CD4-positive, alpha-beta T cell treated with Interleukin-15 for 4 hours (primary cell): Measurements from ENCODE around the gene ZC3H12C.

Experiments
- DNase-seq: peaks from one replicate; pipeline ENCODE4 v3.0.0-alpha.2; 2020; ENCODE audit warnings: low spot score

Gene ZC3H12C

GRCh38 chr11:110098645-110099044 lies 5.5 kb downstream of the ZC3H12C start:
- no peak for DNase-seq

- no peak for DNase-seq
These were observed 7.5 kb downstream of the ZC3H12C start for GRCh38 chr11:110100476-110101240.

GRCh38 chr11:110106713-110107274 lies 13.6 kb downstream of the ZC3H12C start:
- no peak for DNase-seq

- no peak for DNase-seq
These were observed 17.7 kb downstream of the ZC3H12C start for GRCh38 chr11:110110854-110111253.

GRCh38 chr11:110112457-110112856 lies 19.3 kb downstream of the ZC3H12C start:
- DNase-seq = no peak

- no peak for DNase-seq
These were observed 20.3 kb downstream of the ZC3H12C start for GRCh38 chr11:110113505-110113904.

GRCh38 chr11:110113973-110114372 lies 20.8 kb downstream of the ZC3H12C start:
- no peak for DNase-seq

- DNase-seq = no peak
These were observed 26.1 kb downstream of the ZC3H12C start for GRCh38 chr11:110119317-110119716.

- DNase-seq = no peak
These were observed 28.0 kb downstream of the ZC3H12C start for GRCh38 chr11:110121204-110121603.

- no peak for DNase-seq
These were observed 29.8 kb downstream of the ZC3H12C start for GRCh38 chr11:110123003-110123402.

- no peak for DNase-seq
These were observed 31.4 kb downstream of the ZC3H12C start for GRCh38 chr11:110124605-110125004.

- DNase-seq = no peak
These were observed 32.4 kb downstream of the ZC3H12C start for GRCh38 chr11:110125632-110126031.

- no peak for DNase-seq
These were observed 33.7 kb downstream of the ZC3H12C start for GRCh38 chr11:110126936-110127335.

- no peak for DNase-seq
These were observed 35.0 kb downstream of the ZC3H12C start for GRCh38 chr11:110128161-110128560.

GRCh38 chr11:110130642-110131238 lies 37.5 kb downstream of the ZC3H12C start:
- no peak for DNase-seq

GRCh38 chr11:110131386-110132123 lies 38.4 kb downstream of the ZC3H12C start:
- DNase-seq = no peak

- DNase-seq = no peak
These were observed 40.0 kb downstream of the ZC3H12C start for GRCh38 chr11:110133160-110133559.

- no peak for DNase-seq
These were observed 40.9 kb downstream of the ZC3H12C start for GRCh38 chr11:110134110-110134509.

GRCh38 chr11:110141812-110142211 lies 48.6 kb downstream of the ZC3H12C start:
- DNase-seq = no peak

GRCh38 chr11:110147962-110148709 lies 54.9 kb downstream of the ZC3H12C start:
- no peak for DNase-seq

- no peak for DNase-seq
These were observed 55.9 kb downstream of the ZC3H12C start for GRCh38 chr11:110148775-110149744.
